HepG2 (cell line): ENCODE measurements around the gene LYRM4.

Experiments
- CBFB ChIP-seq: sonication (generic); formaldehyde crosslinking; IDR thresholded peaks from 2 replicates; pipeline ENCODE4 v1.4.0; 2020; ENCODE audit warnings: missing genetic modification reagents
- CHD2 ChIP-seq: IDR thresholded peaks from 2 replicates; pipeline ENCODE4 v1.6.1; 2011; ENCODE audit warnings: low read depth, low read length, improper control_type of control experiment
- HDAC2 ChIP-seq: sonication (generic); formaldehyde crosslinking; IDR thresholded peaks from 2 replicates; pipeline ENCODE4 v1.4.0; 2020; ENCODE audit warnings: missing genetic modification reagents
- IRF9 ChIP-seq: sonication (generic); formaldehyde crosslinking; IDR thresholded peaks from 2 replicates; pipeline ENCODE4 v1.8.0; 2022; ENCODE audit warnings: missing genetic modification reagents, mild to moderate bottlenecking, borderline replicate concordance
- POLR2A ChIP-seq, 2 experiments: IDR thresholded peaks; 2 replicates each; pipeline ENCODE4 v1.6.1; 2011; ENCODE audit warnings: low read depth in 2 of 2, low read length in 2 of 2, mild to moderate bottlenecking in 1 of 2, moderate library complexity in 1 of 2; ENCODE audit not compliant: insufficient read depth in 1 of 2
- ZNF24 ChIP-seq: fragments of 450-650 bp; IDR thresholded peaks from 2 replicates; pipeline ENCODE4 v1.6.1; 2017; ENCODE audit warnings: antibody characterized with exemption, mild to moderate bottlenecking
- ZNF446 ChIP-seq: sonication (generic); formaldehyde crosslinking; IDR thresholded peaks from 2 replicates; pipeline ENCODE4 v1.5.0; 2020; ENCODE audit warnings: mild to moderate bottlenecking, missing genetic modification reagents
- ZNF605 ChIP-seq: sonication (generic); formaldehyde crosslinking; IDR thresholded peaks from 2 replicates; pipeline ENCODE4 v1.8.0; 2022; ENCODE audit warnings: mild to moderate bottlenecking, missing genetic modification reagents
- ZNF766 ChIP-seq: sonication (generic); formaldehyde crosslinking; IDR thresholded peaks from 2 replicates; pipeline ENCODE4 v1.5.0; 2020; ENCODE audit warnings: missing genetic modification reagents, borderline replicate concordance

GRCh38 chr6:5178806-5179205 is 81.9 kb downstream of the LYRM4 start:
- TF ChIP-seq ZNF766 (CRISPR knock-in tag): no peak
- TF ChIP-seq ZNF446 (CRISPR knock-in tag): no peak
- TF ChIP-seq ZNF24: no peak
- TF ChIP-seq ZNF605 (CRISPR knock-in tag): no peak
- no peak for TF ChIP-seq POLR2A (IDR thresholded peaks at IDR 0.05; ENCODE audit: insufficient read depth in 1 of 2, low read depth in 2 of 2, low read length in 2 of 2)
- no peak for TF ChIP-seq IRF9 (CRISPR knock-in tag)
- TF ChIP-seq CHD2: no peak
- TF ChIP-seq HDAC2: no peak
- TF ChIP-seq CBFB (CRISPR knock-in tag): no peak
